ENCODE results near the gene PSMD3. TPM values are rescaled to one million over a fixed set of nuclear protein-coding genes. Genes with fewer than 3 reads are reported as not detected.

PSMD3 gene
- total and polyA plus RNA-seq, 9 of the 15 experiments (the other 6 are each of a cell fraction or from before 2014, with no cell fraction given) = 2.0 to 251 (median 135) TPM

- TF ChIP-seq ZBTB5 (IDR thresholded peaks at IDR 0.05) (no peak), TSHZ1 (CRISPR knock-in tag; IDR thresholded peaks at IDR 0.05) (no peak), ZNF24 (IDR thresholded peaks at IDR 0.05) (no peak), RUNX1 (IDR thresholded peaks at IDR 0.05; ENCODE audit: low read depth) (peak; percentile 78; the same call in 1 of the 2 replicates), SAFB (IDR thresholded peaks at IDR 0.05; ENCODE audit: borderline replicate concordance, low read depth, low read length) (peak; percentile 76; the same call in 1 of the 2 replicates), CHD7 (IDR thresholded peaks at IDR 0.05; ENCODE audit: low read depth, low read length) (no peak), GTF2F1 (IDR thresholded peaks at IDR 0.05; ENCODE audit: low read depth, low read length) (peak; percentile 96), EGR1 (conservative IDR thresholded peaks at IDR 0.05) (no peak)
These were observed at the start of gene PSMD3 (continued) for GRCh38 chr17:39980351-39981206.

Data from K562 (cell line).